ENCODE data around the gene TCF20.
A peak's percentile ranks its signal among the peaks of the same experiment; 100 is the strongest.

Gene TCF20

DNA sequence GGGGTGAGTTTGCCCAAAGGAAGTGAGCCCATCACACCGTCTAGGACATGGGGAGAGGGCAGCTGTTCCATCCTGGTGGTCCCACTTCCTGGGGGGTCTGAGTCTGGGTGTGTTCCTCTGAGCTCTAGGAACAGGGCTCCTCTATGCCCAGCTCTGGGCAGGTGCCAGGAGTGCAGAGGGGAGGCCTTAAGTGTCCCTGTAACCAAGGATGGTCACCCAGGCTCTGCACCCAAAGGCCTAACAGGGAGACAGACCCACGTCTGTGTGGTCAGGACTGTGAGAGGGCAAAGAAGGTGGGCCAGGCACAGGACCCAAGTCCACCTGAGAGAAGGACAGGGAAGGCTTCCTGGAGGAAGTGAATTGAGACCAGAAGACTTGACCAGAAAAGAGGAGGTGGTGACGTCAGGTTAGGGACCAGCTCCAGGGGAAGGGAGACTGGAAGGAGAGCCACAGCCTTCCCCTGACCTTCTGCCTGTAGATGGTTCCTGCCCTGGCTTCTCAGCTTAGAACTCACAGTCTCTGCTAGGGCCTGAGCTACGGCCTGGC, 11.3 kb upstream of the TCF20 start:
- no peak for DNase-seq

DNA sequence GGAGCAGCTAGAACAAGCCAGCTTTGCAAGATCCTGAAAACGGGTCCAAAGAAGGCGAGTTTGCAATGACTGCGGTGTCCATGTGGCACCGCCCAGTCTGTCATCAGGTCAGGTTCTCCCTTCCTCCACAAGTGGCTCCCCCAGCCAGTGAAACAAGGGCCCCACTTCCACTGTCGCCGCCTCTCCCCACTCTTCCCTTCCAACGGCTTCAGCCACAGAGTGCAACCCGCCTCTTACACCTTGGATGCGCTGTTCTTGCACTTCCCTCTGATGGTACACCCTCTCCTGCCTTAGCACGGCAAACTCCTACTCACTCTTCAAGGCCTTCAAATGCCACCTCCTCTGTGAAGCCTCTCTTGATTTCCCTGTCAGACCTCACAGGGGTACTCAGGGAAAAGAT, 10.8 kb upstream of the TCF20 start:
- no peak for DNase-seq

DNA sequence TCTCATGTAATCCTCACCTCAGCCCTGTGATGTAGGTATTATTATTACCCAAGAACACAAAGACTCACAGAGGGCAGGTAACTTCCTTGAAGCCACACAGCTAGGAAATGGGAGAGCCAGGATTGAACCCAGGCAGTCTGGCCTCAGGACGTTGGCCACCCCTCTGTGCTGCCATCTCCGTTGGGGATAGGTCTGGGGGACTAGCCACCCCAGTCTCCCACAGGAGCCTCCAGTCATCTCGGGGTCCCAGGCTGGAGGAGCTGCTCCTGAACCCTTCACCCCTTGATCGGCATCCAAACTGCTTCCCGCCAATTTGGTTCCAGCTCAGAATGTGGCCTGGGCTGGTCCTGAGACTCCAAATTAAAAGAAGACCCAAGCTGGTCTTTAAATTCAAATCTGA, 10.4 kb upstream of the TCF20 start:
- no peak for DNase-seq

DNA sequence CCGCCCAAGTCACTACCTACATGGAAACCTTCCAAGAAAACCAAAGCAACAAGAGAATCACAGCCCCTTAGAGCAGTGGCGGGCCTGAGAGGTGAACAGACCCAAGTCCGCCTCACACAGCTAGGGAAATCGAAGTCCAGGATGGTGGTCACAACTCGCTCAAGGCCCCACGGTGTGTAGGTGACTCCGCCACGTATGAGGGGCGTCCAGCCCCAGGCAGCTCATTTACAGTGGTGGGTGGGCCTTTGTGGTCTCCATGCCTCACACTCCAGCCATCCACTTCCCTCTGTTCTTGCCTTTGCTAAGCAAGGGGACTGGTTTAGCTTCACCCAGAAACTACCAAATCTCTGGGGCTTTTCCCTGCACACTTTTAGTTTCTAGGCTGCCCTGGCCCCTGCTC, 9.7 kb upstream of the TCF20 start:
- DNase-seq: no peak

DNA sequence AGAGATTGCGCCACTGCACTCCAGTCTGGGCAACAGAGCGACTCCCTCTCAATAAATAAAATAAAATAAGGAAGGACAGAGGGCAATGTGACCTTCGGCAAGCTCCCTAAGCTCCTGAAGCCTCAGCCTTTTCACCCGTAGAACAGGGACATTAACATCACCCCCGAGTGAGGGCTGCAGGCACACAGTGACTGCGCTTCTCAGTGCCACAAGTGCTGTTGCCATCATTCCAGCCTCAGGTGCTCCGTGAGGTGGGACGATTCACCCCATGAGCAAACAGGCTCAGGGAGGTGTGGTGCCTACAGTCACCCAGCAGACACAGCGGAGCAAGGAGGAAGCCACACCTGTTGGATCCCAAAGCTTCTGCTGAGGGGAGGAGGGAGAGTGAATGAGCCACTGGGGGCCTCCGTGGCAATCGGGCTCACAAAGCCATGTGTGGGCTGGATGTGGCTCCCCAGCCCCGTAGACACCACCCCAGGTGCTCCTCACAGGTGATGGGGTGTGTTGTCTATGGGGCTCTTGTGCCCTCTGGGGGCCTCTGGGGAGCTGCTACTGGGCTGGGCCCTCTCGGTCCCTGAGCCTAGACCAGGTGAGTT, 9.1 kb upstream of the TCF20 start:
- no peak for DNase-seq

DNA sequence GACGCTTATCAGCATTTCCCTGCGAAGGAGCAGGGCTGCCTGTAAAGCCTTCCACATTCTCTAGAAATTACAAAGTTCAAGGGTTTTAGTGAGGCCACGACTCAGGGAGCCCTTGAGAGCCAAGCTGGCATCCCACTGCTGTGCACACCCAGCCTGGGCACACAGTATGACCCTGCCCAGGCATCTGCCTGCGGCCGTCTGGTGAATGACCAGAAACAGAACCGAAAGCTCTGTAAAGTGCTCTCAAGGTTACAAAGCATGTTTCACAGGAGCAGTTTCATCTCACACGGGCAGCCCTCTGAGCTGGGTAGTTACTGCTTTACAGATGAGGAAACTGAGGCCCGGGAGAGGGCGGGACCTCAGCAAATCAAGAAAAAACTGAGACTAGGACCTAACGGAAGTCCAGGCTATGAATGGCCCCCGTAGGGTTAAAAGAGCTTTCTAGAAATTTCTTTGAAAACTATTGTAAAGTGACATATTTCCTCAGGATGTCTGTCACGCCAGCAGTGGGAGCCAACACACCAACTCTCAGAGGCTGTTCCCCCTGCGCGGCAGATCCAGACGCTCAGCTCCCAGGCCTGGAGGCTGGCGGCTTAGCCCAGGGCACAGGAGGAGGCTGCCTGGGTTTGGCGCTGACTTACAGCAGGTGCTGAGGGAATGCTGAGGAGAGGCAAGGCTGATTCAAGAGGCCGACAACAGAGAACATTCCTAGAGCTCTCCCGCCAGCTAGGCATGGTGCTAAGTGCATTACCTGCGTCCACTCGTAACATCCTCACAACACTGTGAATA, 7.7 kb upstream of the TCF20 start:
- no peak for DNase-seq

DNA sequence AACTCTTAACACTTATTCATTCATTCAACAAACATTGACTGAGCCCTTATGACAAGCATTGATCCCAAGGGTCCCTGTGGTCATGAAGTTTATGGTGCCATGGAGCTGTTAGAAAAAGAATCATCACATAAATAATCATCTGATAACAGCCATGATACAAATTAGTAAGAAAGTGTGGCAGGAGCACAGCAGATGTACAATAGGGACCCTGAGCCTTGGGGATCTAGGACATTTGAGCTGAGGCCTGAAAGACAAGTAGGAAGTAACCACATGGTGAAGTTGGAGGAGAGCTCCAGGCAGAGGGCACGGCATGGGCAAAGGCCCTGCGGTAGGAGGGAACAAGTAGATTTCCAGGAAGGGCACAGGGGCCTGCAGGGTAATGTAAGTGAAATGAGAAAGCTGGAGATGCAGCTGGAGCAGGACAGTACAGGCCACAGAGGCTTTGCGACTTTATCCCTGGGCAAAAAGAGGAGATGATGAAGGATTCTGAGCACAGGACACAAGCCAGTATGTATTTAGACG, 6.8 kb upstream of the TCF20 start:
- no peak for DNase-seq

DNA sequence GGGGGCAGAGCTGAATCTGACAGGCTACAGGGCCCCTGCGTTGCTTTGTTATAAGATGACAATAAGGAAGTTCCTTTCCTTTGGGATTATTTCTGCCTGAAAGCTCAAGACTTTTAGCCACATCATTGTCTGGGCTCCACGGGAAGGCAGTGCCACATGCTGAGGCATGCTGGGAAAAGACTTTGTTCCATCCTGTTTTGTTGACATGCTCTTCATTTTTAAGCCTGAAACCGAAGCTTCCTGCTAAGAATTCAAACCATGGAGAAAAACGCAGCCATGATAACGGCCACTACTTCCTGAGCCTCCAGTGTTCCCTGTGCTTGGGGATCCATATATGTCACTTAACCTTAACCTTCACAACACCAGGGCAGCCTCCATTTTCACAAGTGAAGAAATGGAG, 5.5 kb upstream of the TCF20 start:
- DNase-seq: no peak

DNA sequence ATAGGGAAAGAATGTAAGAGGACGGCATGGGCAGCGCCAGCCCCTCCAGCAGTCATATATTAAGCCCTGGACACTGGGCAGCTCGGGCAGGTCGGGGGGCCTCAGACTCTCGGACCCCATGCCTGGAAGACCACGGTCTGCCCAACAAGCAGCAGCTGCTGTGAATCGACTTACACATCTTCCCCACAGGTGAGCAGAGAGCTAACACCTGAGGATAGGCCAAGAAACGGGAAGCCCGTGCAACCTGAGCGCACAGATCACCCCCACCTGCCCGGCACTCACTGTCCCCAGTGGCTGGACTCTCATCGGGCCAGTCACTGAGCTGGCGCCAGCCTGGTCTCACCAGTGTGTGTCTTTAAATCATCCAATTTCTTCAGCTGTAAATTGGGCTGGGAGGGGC, 4.7 kb upstream of the TCF20 start:
- no peak for DNase-seq

DNA sequence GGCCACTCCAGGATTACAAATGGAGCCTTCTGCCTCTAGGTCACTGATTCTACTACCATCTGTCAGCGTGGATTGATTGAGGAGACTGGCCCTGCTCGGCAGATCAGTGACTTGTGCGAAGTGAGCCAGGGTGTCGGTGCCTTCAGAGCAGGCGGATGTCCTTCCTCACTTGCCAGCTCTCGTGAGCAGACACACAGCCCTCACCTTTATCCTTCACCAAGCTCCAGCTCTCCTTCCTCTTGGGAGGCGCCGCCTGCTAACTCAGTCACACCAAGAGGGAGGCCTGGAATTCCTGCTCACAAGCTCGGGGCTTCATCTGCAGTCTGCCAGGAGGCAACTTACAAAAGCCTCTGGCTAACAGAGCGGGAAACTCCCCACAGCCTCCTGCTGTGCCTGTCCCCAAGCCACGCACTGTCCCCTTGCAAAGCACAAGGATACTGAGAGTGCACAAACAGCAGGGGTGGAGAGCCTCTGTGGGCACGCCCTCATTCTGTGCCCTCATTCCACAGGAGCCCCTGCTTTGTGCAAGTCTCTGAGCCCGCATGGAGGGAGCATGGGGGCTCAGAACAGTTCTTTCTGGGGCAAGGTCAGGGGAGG, 3.5 kb upstream of the TCF20 start:
- no peak for DNase-seq

DNA sequence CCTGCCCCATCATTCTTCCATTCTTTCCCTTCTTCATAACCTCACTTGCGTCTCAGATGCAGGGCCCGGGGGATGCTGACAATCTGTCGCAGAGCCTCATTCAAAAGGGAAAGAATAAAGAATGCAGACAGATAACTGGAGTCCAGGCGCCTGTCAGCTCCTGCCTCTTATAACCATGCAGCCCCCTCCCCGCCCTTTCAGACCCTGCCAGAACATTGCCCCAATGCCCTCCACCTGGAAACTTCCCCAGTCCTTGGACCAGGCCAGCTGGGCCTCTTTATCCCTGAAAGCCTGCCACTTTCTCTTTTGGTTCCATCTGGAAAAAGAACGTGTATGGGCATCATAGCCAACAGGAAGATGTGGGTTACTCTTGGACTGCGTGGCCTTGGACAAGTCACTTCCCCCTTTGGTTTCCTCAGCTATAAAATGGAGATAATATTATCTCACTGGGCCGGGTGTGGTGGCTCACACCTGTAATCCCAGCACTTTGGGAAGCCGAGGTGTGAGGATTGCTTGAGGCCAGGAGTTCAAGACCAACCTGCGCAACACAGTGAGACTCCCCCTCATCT, 2.1 kb upstream of the TCF20 start:
- no peak for DNase-seq

DNA sequence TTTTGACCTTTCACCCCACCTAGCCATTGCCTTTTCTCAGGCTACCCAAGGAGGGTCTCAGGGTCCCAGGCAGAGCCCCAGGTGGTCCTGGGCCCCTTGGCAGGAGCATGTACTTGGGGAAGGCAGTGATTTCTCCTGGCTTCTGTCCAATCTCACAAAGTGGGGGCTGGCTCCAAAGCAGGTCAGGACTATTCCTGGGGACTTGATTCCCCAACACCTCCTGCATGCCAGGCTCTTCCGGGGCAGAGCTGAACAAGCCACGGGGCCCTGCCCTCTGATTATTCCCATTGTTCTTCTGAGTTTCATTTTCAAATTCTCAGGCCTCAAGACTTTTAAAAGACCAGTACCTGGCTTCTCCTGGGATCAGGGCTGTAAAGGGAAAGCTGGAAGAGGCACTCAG, 1.5 kb upstream of the TCF20 start:
- DNase-seq: no peak

DNA sequence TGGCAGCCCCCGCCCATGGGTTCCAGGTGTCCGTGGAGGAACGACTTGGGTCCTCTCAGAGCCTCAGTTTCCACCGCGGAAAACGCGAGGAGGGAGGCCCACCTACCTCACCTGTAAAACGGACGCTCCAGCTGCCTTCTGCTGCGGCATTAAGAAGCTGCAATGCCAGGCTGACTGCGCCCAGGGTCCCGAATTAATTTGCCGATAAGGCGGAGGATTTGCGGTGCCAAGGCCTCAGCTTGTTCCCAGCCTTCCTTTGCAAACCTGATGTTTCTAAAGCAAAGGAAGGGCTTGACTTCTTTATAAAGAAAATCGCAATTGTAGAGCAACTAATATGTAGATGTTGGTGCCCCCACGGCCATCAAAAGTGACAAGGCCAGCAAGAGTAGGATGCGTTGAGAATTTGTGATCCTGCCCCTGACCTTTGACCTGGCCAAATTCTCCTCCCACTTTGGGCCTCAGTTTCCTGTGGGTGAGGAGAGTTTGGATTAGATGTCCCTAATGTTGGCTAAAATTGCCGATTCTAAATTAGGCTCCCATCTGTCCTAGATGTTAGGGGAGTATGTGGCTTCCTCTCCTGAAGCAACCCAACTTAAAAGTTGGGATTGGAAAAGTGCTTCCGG, 849 bp upstream of the TCF20 start:
- no peak for DNase-seq

DNA sequence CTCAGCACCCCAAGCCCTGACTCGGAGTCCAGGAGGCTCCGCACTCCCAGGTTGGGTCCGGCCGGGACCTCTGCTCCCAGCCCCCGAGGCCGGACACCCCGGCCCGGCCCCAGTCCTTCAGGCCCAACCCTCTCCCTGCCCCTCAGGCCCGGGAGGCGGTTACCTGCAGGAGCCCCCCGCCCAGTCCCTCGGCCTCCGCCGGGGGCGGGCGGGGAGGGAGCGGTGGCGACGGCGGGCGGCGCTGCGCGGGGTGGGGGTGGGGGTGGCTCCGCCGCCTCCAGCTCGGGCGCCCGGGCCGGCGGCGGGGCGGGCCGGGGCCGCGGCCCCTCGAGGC, 310 bp downstream of the TCF20 start:
- peak in 1 of 2 donors; percentile 38 for DNase-seq

DNA sequence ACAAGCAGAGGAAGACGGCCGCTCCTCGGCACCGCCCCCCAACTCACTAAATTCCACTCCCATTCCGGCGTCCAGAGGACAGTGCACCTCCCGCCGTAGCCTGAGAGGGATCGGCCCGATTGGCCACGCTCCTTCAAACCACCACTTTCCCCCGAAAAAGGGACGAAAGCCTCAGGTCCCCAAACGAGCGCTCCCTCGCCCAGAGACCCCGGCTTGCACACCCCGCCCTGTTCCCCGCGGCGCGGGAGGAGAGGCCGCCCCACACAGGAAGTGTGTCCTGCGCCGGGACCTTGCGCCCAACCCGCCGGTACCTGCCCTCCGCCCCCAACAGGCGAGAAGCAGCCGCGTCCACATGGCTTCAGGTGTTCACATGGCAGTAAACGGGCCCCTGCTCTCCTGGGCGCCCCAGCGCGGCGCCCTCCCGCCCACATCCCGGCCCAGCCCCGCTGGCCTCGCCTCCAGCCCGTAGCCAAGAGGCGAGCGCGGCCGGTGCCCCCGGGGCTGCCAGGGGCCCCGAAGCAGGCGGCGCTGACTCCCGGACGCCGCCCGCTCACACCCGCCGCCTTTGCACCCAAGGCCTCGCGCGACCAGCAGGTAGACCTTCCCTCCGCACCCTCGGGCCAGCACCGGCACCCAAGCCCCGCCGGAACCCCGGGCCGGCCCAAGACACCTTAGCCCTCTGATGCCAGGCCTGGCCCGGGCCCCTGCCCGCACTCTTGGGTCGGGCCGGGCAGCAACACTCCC, 849 bp downstream of the TCF20 start:
- peak; percentile 73 to 78 for DNase-seq

DNA sequence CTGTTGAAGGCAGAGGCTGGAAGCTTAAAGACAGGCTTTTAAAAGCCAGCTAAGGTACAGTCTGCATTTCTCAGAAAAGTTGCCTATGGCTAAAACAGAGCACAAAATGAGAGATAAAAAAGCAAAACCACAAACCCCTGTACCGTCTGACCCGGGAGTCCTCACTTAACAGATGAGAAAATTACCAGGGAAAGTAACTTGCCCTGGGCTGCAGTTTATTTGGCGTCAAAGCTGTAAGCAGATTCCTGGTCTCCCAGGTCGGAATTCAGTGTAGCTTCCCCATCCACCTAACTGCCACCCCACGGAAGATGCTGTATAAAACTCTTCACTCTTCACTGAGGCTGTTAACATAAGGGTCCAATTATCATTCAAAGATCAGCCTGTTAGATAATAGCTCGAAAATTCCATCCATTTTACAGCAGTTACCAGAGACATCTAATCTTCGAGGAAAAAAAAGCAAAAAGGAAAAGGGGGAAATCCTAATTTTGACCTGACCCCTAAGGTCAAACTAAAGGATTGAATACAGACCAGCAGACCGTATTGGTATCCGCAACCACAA, 1.5 kb downstream of the TCF20 start:
- no peak for DNase-seq

DNA sequence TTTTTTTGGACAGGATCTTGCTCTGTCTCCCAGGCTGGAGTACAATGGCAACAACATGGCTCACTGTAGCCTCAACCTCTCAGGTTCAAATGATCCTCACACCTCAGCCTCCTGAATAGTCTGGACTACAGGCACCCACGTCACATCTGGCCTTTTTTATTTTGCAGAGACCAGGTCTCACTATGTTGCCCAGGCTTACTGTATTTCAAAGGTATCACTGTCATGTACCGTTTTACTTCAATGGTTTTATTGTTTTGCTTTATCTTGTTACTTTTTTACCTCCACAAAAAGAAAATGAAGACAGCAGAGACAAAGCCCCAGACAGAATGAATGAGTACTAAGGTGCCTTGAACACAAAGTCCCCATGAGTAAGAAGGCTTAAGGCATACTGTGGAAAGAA, 5.1 kb downstream of the TCF20 start:
- DNase-seq: no peak

DNA sequence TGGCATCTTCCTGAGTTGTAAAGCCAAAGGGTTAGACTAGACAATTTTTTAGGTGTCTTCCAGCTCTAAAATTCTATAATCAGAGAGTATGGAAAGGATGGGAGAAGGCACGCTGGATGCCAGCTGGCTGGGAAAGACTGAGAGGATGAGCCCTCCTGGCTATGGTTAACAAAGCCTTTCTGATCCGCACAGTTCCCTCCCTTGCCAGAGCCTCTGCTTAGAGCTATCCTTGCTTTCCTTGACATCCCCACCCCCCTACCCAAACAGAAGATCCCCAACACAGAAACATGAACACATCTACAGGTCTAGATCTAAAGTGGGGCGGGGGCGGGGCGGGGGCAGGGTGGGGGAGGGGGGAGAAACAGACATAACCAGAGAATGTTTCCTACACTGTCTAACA, 6.5 kb downstream of the TCF20 start:
- DNase-seq: no peak

DNA sequence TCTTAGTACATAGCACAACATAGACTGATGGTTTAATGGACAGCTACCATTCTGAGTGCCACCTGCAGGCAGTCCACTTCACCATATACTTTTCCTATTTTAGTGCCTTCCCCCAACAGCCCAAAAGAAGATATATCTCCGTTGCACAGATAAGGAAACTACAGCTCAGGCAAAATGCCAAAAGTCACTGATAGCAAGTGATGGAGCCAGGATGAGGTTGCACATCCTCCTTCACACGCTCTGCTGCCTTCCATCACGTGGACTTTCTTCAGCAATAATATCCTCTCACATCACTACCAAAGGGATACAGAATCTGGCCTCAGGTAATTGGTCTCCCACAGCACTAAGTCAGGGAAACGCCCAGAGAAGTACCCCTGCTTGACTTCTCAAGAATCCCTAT, 7.5 kb downstream of the TCF20 start:
- DNase-seq: no peak

DNA sequence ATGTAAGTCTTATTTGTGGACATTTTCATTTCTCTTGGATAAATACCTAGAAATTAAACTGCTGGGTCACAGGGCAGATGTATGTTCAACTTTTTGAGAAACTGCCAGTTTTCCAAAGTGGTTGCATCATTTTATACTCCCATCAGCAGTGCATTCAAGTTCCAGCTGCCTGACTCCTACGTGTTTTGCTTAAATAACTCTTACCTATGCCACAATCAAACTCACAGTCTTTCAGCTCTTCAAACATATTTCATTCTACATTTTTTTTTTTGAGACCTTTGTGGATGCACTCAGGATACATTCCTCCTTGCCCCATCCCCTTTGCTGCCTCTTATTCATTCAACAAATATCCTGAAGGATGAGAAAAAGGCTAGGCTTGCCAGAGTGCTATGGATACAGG, 9.2 kb downstream of the TCF20 start:
- no peak for DNase-seq

DNA sequence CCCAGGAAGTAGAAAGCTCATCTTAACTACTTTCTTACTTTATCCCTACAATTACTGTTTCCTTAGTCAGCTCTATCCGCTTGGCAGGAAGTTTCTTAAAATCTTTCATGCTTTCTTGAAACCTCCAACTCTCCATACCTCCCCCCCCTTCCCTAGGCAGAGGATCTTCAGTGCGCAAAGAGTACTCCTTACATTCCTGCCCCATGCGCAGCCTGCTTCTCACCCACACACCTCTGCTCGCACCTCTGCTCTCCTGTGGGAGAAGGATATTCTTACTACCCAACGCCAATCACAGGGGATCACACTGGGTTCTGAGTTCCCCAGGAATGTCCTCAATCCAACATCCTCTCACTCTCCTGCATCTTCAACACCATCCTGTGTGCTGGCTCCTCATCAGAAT, 12.3 kb downstream of the TCF20 start:
- no peak for DNase-seq

DNA sequence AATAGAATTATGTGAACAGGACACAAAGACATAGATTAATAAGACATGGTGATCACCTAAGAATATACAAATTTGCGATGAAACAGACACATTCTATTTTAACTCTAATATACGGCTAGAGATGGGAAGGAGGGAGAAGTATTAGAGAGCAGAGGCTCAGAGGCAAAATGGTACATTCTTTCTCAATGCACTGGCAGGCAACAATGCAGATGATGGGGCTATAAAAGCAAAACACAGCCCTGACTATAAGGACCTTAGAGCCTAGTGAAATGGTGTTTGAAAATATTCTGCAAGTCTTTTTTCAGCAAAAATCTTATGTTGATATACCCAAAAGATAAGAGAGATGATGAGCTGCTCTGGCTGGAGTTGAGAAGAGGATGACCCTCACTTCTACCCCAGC, 13.1 kb downstream of the TCF20 start:
- no peak for DNase-seq
